Right lobe of liver (tissue), 4 donors: ENCODE measurements around the gene WDR53.

Source experiments
- CTCF ChIP-seq, 4 donors: fragments of 200-600 bp in 3 of 4; fragments of 450-650 bp in 1 of 4; IDR thresholded peaks; one replicate each; pipeline versions ENCODE4 v1.5.1 to v1.8.0; 2016 to 2022; ENCODE audit warnings: antibody characterized with exemption in 4 of 4, mild to moderate bottlenecking in 2 of 4
- POLR2A ChIP-seq: fragments of 450-650 bp; IDR thresholded peaks from one replicate; pipeline ENCODE4 v1.6.1; 2017; ENCODE audit warnings: antibody characterized with exemption, mild to moderate bottlenecking
- donor health status: DM: no; HTN: no; CAD: no.
- donor health status: DM: no; HTN: no; CAD: no.
- donor health status: DM: no; HTN: yes; CAD: no.

GRCh38 chr3:196603683-196604082 lies 35.3 kb upstream of the WDR53 start:
- TF ChIP-seq CTCF (IDR thresholded peaks at IDR 0.05), result no peak
- no peak for TF ChIP-seq POLR2A
